NCI-H1092 (cell line): ENCODE data around the gene GEMIN7.

Source experiments
- DNase-seq: peaks from one replicate; lab custom pipeline; 2025; lab: John Stamatoyannopoulos, UW

Gene GEMIN7

DNA sequence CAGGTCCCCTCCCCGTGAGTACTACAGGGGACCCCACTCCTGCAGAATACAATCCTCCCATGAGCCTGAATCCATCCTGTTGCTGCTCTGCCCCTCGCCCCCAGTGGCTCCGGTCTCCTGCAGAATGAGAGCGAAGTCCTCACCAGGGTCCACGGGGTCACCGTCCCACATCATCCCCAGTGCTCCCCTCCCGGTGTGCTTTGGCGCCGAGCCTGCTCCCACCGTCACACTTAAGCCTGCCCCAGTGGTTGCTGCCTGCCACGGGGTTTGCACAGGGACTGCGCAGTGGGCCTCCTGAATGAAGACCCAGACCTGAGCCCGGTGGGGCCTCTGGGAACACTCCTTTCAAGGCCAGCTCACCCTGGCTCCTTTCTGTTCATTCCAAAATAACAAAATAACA, 51.2 kb downstream of the GEMIN7 start:
- no peak for DNase-seq

GRCh38 chr19:45130888-45131615, 52.0 kb downstream of the GEMIN7 start:
- peak; percentile 55 for DNase-seq

DNA sequence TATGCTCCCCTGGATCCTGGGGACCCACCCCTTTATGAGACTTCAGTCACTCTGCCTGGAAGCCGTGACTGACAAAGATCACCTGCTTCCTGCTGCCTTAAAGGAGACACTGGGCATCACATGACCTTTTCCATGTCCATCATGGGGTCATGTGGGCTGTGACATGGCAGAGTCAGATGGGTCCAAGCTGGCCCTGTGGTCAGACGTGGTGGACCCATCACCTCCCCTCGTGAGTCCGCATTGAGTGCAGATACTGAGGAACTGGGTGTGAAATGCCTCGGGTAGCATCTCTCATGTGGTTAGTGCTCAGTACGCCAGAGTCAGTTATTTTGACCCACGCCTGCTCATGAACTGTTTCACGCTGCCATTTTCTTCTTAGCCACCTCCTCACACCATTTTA, 54.6 kb downstream of the GEMIN7 start:
- no peak for DNase-seq

- DNase-seq = no peak
Observed at GRCh38 chr19:45135176-45135885, 56.3 kb downstream of the GEMIN7 start.

- DNase-seq = no peak
Observed at GRCh38 chr19:45136507-45137178, 57.6 kb downstream of the GEMIN7 start.

GRCh38 chr19:45137179-45137761, 58.2 kb downstream of the GEMIN7 start:
- no peak for DNase-seq

GRCh38 chr19:45138303-45138751, 59.3 kb downstream of the GEMIN7 start:
- no peak for DNase-seq

DNA sequence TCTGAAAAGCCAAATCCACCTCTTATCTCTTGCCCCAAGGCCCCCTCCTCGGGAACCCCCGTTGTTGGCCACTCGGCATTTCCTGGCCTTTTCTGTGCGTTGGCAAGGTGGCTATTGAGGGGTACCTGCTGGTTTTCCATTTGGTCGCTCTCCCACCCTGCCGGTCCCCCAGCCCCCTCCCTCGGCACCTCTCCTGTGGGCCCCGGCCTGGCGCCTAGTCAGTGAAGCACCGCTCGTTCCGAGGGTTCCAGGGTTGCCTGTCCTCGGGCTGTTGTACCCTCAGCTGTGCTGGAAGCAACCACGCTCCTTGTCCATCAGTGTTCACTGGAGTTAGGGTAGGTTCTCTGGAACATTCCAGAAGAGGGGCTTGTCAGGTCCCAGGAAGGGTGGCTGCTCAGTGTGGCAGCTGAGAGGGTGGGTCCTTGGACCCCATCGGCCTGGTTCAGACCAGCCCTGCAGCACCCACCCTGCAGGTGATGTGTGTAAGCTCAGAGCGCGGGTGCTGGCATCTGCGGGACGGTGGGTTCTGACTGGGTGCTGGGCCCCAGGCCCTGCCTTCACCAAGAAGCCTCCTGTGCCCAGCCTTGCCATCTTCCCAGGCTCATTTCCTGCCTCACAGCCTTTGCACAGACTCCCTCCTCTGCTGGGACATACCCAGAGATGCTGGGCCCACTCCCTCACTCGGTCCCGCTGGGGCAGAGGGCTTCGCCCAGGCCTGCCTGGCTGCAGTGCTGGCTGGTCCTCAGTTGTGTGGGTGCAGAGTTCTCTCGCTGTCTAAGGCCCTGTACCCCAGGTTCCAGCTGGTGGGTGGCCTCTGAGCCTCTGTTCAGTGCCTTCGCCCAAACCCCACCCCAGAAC, 60.5 kb downstream of the GEMIN7 start:
- DNase-seq = no peak

DNA sequence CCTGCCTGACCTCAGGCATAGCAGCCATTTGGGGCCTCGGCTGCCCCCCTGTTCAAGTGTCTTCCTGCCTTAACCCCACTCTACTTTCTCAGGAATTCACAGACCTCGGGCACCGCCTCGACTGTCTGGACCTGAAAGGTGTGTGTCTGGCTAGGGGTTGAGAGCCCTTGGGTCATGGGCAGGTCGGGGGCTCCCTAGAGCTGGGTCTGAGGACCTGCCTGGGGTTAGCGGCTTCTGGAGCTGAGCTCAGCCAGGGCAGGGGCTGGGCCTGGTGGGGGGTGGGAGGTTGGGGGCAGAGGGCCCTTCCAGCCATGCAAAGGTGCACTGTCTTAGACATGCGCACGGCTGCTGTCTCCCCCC, 61.1 kb downstream of the GEMIN7 start:
- DNase-seq = no peak

- no peak for DNase-seq
Observed at GRCh38 chr19:45140533-45140932, 61.5 kb downstream of the GEMIN7 start.
